ENCODE measurements around the gene CDC6. TPM values are rescaled to one million over a fixed set of nuclear protein-coding genes. Genes with fewer than 3 reads are reported as not detected.

Gene CDC6
- total and polyA plus RNA-seq, 2 donors (not counting 3 experiments of a cell fraction or from before 2014, with no cell fraction given): 15.5 to 55.2 TPM

GRCh38 chr17:40340880-40341807 is 53.5 kb downstream of the CDC6 start:
- Histone ChIP-seq H3K9me3 (replicated peaks; ENCODE audit: control insufficient read depth, insufficient read depth, low read length) (no peaks in the 10 kb centered on the region), H3K9me1 (replicated peaks; ENCODE audit: control insufficient read depth, extremely low read depth, insufficient read depth, low read length) (no peaks in the 10 kb centered on the region), H3K27me3 (ENCODE audit: control insufficient read depth in 2 of 2, insufficient read depth in 2 of 2, low read length in 2 of 2) (no peaks in the 10 kb centered on the region), H4K20me1 (replicated peaks; ENCODE audit: control insufficient read depth, extremely low read depth, insufficient read depth, low read length) (no peaks in the 10 kb centered on the region), H2AFZ (ENCODE audit: low read depth, low read length) (no peak overlapping the region), H3K27ac (ENCODE audit: insufficient read depth, low read depth, low read length) (peak overlapping the region; percentile 88), H3K36me3 (ENCODE audit: control insufficient read depth in 2 of 2, extremely low read depth in 1 of 2, insufficient read depth in 2 of 2, low read length in 2 of 2) (peaks cover 0 to 1% of the 10 kb centered on the region in 2 experiments), H3K9ac (replicated peaks; ENCODE audit: extremely low read depth, insufficient read depth, low read length) (peak overlapping the region; percentile 92), H3K4me2 (ENCODE audit: insufficient read depth, low read length) (peak overlapping the region; percentile 63), H3K79me2 (ENCODE audit: control insufficient read depth, insufficient read depth, low read length) (peaks cover 53% of the 10 kb centered on the region), H3K4me3 (replicated peaks in 1 of 3; ENCODE audit: insufficient read depth in 1 of 3, low read depth in 1 of 3, low read length in 3 of 3) (peak overlapping the region; percentile 65 to 76 (median 69)), H3K4me1 (ENCODE audit: control insufficient read depth, extremely low read depth, insufficient read depth, low read length) (peaks cover 36% of the 10 kb centered on the region)
- POLR2A ChIA-PET: no interaction called here
- DNase-seq (ENCODE audit: low read depth, low spot score) (peak; percentile 73), FAIRE-seq (peak; percentile 88)
- TF ChIP-seq CTCF (IDR thresholded peaks at IDR 0.05; ENCODE audit: extremely low read depth in 1 of 2, insufficient read depth in 1 of 2, low read depth in 1 of 2, low read length in 2 of 2) (no peak), MAX (IDR thresholded peaks at IDR 0.05; ENCODE audit: insufficient read depth, insufficient read length) (no peak), MYC (IDR thresholded peaks at IDR 0.05; ENCODE audit: low read depth, low read length) (no peak), GATA2 (IDR thresholded peaks at IDR 0.05; ENCODE audit: insufficient read depth, insufficient read length, low read depth, low read length) (no peak), FOS (IDR thresholded peaks at IDR 0.05; ENCODE audit: borderline replicate concordance, insufficient read depth, low read length) (peak; percentile 31), POLR2A (IDR thresholded peaks at IDR 0.05; ENCODE audit: low read depth, low read length) (peak; percentile 53), POLR2AphosphoS5 (IDR thresholded peaks at IDR 0.05; ENCODE audit: insufficient read depth, low read depth, low read length) (peak; percentile 30)
- CTCF ChIA-PET: interaction anchor here (0.7 to 10.6 kb wide), 7 partner anchors 9 to 47 kb away, joined by 3 to 109 read pairs (median 4); no protein-coding TSS in a partner anchor
- intact Hi-C loops (cut with micrococcal nuclease): loop anchor here (1.0 kb wide), 2 partner anchors 9 to 18 kb away; no protein-coding TSS in a partner anchor
- dilution Hi-C loops (cut with MboI; ENCODE audit: extremely low pct_ligation_motif_present, low sequenced_read_pairs): no loop called here
- BruUV-seq (replicated peaks): no TSS peak

Measured in endothelial cell of umbilical vein (primary cell).